Omental fat pad (tissue), 4 donors: ENCODE measurements around the gene REX1BD. TPM values are rescaled to one million over a fixed set of nuclear protein-coding genes. Genes with fewer than 3 reads are reported as not detected.

Source experiments
- ATAC-seq: fragments of 150-250 bp; one replicate; pipeline ENCODE4 v1.9.1; 2016; ENCODE audit warnings: mild to moderate bottlenecking, moderate library complexity; ENCODE audit not compliant: low FRiP score
- DNase-seq: peaks from one replicate; pipeline ENCODE4 v3.0.0-alpha.2; 2019; ENCODE audit warnings: low spot score
- small RNA-seq: library from RNA; depleted of rRNA; stranded (forward); fragments of <200 nt; gene quantifications from one replicate; pipeline ENCODE3, GENCODE V24; 2016
- total RNA-seq, 4 donors: library from RNA; depleted of rRNA; stranded (reverse); fragments of >200 nt; gene quantifications; one replicate each; pipeline ENCODE4 v1.1.0, GENCODE V29; 2016
- TF ChIP-seq, protein P1 (sequence below), 3 donors: fragments of 450-650 bp; IDR thresholded peaks; one replicate each; pipeline ENCODE4 v1.5.1; 2016 to 2017; ENCODE audit warnings: antibody characterized with exemption in 3 of 3, mild to moderate bottlenecking in 3 of 3, moderate library complexity in 2 of 3

Gene REX1BD
- total RNA-seq, 4 donors from 2014 or later = 79.5 to 127 (median 101) TPM

DNA sequence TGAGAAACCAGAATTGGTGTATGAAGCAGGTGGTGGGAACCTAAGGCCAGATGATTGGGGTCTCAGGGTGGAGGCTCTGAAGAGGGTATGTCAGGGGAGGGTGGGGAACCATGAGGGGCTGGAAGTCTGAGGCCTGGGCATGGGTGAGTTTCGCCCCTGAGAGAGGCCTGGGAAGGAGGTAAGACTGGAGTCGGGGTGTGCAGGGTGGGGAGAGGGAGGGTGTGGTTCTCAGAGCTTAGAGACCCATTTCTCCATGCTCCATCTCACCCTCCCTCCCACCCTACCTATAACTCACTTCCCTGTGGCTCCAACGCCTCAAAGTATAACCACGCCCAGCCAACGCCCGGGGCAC, 47.2 kb downstream of the REX1BD start:
- DNase-seq (no peak), ATAC-seq (no peak)
- TF ChIP-seq, protein P1, sequence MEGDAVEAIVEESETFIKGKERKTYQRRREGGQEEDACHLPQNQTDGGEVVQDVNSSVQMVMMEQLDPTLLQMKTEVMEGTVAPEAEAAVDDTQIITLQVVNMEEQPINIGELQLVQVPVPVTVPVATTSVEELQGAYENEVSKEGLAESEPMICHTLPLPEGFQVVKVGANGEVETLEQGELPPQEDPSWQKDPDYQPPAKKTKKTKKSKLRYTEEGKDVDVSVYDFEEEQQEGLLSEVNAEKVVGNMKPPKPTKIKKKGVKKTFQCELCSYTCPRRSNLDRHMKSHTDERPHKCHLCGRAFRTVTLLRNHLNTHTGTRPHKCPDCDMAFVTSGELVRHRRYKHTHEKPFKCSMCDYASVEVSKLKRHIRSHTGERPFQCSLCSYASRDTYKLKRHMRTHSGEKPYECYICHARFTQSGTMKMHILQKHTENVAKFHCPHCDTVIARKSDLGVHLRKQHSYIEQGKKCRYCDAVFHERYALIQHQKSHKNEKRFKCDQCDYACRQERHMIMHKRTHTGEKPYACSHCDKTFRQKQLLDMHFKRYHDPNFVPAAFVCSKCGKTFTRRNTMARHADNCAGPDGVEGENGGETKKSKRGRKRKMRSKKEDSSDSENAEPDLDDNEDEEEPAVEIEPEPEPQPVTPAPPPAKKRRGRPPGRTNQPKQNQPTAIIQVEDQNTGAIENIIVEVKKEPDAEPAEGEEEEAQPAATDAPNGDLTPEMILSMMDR (IDR thresholded peaks at IDR 0.05) = no peak

DNA sequence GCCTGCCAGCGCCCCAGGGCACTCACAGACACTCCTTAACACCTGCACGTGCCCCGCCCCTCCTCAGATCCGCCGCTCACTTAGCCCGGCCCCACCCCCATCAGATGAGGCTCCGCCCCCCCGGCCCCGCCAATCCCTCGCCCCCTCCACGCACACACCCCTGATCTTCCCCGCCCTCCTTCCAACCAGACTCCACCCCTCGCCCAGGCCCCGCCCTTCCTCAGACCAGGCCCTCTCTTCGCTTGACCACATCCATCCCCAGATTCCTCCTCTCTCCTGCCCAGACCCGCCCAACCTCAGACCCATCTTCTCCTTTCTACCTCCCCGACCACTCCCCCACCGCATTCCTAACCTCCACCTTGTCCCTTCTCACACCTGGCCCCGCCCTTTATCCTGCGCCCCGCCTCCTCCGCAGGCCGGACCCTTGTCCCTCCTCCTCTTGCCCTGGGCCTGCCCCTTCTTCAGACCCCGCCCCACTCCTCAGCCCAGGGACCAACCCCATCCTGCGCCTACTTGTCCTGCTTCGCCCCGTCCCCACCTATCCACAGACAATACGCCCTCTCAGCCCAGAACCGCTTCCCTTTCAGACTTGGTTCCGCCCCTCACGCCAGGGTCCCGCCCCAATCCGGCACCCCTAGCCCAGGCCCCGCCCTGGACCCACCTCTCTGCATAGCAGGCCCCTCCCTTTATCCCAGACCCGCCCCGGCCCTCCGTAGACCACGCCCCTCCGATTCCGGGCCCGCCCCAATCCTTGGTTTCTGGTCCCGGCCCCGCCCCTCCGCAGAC, 47.8 kb downstream of the REX1BD start:
- TF ChIP-seq, protein P1 (IDR thresholded peaks at IDR 0.05) = no peak
- DNase-seq (peak; percentile 99), ATAC-seq (peak; percentile 98)

DNA sequence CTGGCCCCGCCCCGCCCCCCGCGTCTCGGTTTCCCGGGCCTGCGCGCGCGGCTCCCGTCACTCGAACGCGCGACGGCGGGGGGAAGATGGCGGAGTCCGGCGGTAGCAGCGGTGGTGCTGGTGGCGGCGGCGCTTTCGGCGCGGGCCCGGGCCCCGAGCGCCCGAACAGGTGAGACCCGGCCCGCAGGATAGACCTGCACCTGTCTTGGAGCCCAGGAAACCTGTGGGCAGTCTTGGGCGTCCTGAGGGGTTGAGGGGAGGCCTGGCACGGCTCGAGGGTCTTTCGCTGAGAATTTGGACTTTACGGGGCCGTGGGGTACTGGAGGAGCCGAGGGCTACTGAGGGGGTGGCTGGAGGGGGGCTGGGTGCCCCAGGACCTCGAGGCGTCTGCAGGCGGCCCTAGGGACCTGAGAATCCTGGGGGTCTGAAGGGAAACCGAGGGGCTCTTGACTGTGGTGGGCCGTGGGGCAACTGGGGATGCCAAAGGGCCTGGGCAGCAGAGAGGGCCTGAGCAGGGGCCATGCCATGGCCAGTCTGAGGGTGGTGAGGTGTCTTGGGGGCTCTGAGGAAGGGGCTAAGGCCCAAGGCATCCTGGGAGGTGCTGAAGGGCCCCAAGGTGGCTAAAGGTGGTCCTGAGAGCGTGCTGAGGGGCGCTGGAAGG, 48.5 kb downstream of the REX1BD start, which contains the start of gene KLHL26:
TSS of gene KLHL26 (plus strand) at position 60 of the 661 bp plus-strand sequence. CDS start at position 87, 27 bp downstream.
- DNase-seq (no peak), ATAC-seq (no peak)
- TF ChIP-seq, protein P1 (IDR thresholded peaks at IDR 0.05) = no peak

DNA sequence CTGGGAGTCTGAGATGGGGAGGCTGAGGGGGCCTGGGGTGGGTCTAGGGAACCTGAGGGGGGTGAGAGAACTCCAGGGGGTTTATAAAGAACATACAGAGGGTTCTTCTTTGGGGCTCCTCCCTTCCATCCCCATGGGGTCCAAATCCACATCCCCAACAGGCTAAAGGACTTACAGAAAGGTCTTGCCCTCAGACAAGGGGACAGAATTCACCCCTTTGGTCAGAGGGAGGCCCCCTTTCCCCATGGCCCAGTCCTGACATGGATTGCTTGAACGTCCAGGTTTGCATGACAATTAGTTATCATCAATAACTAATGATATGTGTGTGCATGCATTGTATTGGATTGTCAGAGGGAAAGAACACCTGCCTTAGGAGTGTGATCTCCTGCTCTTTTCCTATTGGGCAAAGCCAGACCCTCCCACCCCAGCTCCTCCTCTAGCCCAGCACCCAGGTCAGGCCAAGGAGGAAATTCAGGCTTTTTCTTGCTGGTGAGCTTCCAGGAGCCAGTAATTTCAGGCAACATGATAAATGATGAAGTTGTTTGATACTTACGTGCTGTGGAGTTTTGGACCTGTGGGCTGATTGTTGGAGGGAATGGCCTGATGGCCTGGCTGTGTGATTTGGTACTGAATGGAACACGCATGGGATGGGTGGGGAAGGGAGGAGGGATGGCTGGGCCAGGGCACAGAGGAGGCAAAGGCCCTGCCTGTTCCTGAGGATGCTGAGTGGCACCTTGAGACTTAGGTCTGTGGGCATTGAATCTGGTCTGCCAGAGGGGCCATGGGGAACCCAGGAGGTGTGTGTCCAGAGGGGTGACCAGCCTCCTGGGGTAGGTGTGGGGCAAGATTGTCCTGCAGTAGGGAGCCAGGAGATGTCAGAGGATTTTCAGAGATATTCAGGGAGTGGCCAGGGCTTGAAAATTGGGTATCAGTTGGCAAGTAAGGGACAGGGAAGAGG, 49.4 kb downstream of the REX1BD start:
- ATAC-seq = no peak
- DNase-seq = no peak
- TF ChIP-seq, protein P1 (IDR thresholded peaks at IDR 0.05) = no peak

DNA sequence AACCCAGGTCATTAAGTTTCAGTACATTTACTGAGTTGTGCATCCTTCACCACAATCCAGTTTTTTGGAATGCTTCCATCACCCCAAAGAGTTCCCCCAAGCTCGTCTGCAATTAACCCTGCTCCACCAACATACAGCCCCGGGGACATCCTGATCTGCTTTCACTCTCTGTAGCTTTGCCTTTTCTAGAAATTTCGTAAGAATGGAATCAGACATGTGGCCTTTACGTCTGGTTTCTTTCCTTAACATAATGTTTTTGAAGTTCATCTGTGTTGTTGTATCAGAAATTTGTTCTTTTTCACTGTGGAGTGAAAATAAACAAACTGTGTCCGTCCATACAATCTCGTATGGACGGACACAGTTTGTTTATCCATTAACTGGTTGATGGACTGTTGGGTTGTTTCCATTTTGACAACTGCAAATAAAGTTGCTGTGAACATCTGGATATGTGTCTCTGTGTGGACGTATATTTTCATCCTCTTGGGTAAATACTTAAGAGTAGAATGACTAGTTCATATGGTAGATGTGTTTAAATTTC, 51.2 kb downstream of the REX1BD start:
- ATAC-seq = no peak
- TF ChIP-seq, protein P1 (IDR thresholded peaks at IDR 0.05) = no peak
- DNase-seq = no peak

Small RNAs within 50 kb of the gene (small RNA-seq; reads per million reads assigned to genes)
- not detected for gene RN7SL155P

Other genes starting within 250 kb of the REX1BD start
- 10 to 100 TPM; 15.6 to 25.2 (median 18.0) TPM for gene PGPEP1, start 248.2 kb upstream of the REX1BD start, total RNA-seq
- gene GDF15, start 202.6 kb upstream of the REX1BD start, total RNA-seq = 1 to 10 TPM; 1.9 to 4.6 (median 3.0) TPM
- 10 to 100 TPM; 11.8 to 37.2 (median 28.8) TPM for gene LRRC25, start 191.2 kb upstream of the REX1BD start, total RNA-seq
- gene SSBP4, start 169.4 kb upstream of the REX1BD start, total RNA-seq = 10 to 100 TPM; 29.9 to 62.9 (median 43.7) TPM
- gene ISYNA1, start 150.7 kb upstream of the REX1BD start, total RNA-seq = 10 to 100 TPM; 20.0 to 36.7 (median 29.8) TPM
- 10 to 100 TPM; 18.1 to 43.1 (median 24.8) TPM for gene ELL, start 66.7 kb upstream of the REX1BD start, total RNA-seq
- gene FKBP8, start 45.2 kb upstream of the REX1BD start, total RNA-seq = 100 to 1,000 TPM; 193 to 275 (median 236) TPM
- gene KXD1, start 30.9 kb upstream of the REX1BD start, total RNA-seq = 100 to 1,000 TPM in 3 of 4 donors, 10 to 100 TPM in 1; 96.9 to 140 (median 102) TPM
- gene UBA52, start 16.9 kb upstream of the REX1BD start, total RNA-seq = 100 to 1,000 TPM; 600 to 891 (median 689) TPM
- 100 to 1,000 TPM in 1 of 4 donors, 10 to 100 TPM in 1, 1 to 10 TPM in 2; 6.3 to 115 (median 10.9) TPM for gene CRLF1, start 18.0 kb downstream of the REX1BD start, total RNA-seq
- gene TMEM59L, start 24.1 kb downstream of the REX1BD start, total RNA-seq = under 1 TPM in 2 of 4 donors, not detected in 2; 0.28 to 0.79 TPM
- 10 to 100 TPM in 3 of 4 donors, 1 to 10 TPM in 1; 6.3 to 17.8 (median 11.6) TPM for gene KLHL26, start 48.2 kb downstream of the REX1BD start, total RNA-seq
- 1 to 10 TPM; 2.8 to 6.5 (median 5.6) TPM for gene CRTC1, start 94.9 kb downstream of the REX1BD start, total RNA-seq
- 1 to 10 TPM; 1.1 to 1.9 (median 1.3) TPM for gene COMP, start 202.5 kb downstream of the REX1BD start, total RNA-seq
- 100 to 1,000 TPM in 2 of 4 donors, 10 to 100 TPM in 2; 67.3 to 113 (median 96.0) TPM for gene UPF1, start 243.2 kb downstream of the REX1BD start, total RNA-seq